HG03060 (cell line): ENCODE measurements around the gene LRRC31.

ENCODE experiments used
- ATAC-seq: cut with Tn5 transposase; IDR thresholded peaks from one replicate; pipeline ENCODE4 v1.9.1; 2021; ENCODE audit warnings: low read depth, moderate number of reproducible peaks; ENCODE audit not compliant: unreplicated experiment

LRRC31 gene

GRCh38 chr3:169869484-169870220, at the start of gene LRRC31:
TSS of gene LRRC31 (minus strand) at chr3:169869935. CDS start at chr3:169869807, 128 bp downstream.
- ATAC-seq, result no peak

DNA sequence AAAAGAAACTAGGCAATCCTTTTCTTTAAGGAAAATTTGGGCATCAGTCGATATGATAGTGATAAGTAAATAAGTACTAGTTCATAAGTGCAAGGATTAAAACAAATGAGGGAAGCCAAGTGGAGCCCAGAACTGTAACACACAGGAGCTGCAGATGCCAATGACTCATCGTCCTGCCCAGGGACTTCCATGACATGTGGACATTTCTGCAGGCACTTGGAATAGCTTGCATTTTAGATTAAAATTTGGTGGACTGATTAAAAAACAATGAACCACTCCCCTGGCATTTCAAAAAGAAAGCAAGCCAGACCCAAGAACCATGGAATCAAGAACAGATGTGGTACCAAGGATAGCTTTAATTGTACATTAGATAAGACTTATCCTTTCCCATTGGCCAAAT, 44.6 kb upstream of the LRRC31 start:
- no peak for ATAC-seq

DNA sequence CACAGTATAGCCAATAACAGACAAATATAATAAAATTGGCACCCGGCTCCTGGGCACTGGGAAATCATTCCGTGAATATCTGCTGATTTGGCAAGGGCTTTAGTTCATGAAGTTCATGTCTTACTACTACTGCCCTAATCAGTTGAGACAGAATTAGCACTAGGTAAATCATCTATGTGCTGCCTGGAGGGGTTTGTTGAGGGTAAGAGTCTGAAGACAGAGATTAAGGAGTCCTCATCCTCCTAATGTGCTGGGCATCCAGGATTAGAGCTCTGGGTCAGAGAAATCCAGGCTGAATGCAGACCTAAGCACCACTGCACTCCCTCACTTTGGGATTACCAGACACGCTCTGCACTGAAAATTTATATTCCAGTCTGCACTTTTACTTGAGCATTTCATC, 43.6 kb upstream of the LRRC31 start:
- no peak for ATAC-seq

DNA sequence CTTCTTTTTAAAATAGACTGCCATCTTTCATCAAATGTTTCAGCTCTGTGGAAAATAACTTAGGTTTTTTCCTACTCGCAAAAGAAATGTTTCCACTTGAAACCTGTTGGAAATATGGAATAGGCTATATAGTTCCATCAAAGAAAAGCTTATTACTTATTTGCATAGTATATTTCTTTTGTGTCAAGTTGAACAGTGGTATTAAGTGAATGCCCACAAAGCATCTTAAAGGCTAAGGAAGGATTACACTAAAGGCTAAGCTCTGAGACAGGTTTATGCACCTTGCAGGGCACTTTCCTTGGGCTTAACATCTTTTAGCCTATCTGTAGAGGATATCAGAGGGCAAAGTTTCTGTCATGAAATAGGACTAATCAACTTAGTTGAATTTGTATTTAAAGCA, 41.5 kb upstream of the LRRC31 start, which contains the start of gene SAMD7:
TSS of gene SAMD7 (plus strand) at position 301 of the 400 bp plus-strand sequence. CDS start 7,927 bp downstream, outside the sequence.
- ATAC-seq, result no peak

DNA sequence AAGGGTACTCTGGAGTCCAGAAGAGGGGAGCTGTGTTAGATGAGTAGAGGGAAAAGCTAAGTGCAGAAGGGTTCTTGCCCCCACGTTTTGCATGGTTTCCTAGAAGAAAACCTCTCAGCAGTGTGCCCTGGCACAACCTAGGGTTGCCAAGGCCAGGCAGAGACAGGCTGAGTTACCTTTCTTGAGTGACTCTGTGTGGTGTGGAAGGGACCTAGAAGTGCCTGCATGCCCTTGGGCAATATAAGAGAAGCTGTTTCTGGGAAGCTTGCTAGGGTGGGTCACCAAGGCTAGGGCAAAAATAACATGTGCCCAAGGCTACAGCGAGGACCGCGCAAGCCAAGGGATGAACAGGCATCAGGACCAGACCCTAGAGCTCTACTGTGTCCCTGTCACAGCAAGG, 38.2 kb upstream of the LRRC31 start:
- no peak for ATAC-seq

DNA sequence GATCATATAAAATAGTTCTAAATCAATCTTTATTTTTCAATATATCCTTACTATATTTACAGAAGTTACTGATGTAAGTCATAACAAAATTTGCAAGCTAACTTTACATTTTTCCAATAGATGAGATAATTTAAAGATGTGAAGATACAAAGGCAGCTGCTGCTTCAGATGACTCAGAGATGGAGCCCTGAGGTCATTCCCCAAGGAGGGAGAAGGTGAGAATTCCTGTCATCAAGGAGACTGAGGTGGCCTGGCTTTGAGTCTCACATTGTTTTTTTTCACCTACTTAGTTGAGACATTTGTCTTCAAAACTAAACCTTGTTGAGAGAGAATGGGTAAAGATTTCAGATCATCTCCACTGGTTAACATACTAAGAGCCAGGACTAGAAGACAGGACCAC, 37.7 kb upstream of the LRRC31 start:
- ATAC-seq, result no peak

GRCh38 chr3:169905404-169905803, 35.7 kb upstream of the LRRC31 start:
- ATAC-seq, result no peak

DNA sequence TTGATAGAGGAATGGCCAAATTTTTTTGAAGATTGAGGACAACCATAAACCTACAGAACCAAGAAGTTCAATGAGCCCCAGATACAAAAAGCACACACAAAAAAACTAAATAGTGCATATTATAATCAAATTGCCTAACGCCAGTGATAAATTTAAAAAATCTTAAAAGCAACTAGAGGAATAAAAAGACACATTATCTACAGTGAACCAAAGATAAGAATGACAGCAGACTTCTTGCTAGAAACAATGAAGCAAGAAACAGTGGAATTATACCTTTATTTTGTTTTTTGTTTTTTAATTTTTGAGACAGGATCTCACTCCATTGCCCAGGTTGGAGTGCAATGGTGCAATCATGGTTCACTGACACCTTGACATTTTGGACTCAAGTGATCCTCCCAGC, 31.7 kb upstream of the LRRC31 start:
- ATAC-seq, result no peak

GRCh38 chr3:169897284-169897683, 27.5 kb upstream of the LRRC31 start:
- ATAC-seq, result no peak

- no peak for ATAC-seq
These were observed 25.3 kb upstream of the LRRC31 start for GRCh38 chr3:169895072-169895471.

DNA sequence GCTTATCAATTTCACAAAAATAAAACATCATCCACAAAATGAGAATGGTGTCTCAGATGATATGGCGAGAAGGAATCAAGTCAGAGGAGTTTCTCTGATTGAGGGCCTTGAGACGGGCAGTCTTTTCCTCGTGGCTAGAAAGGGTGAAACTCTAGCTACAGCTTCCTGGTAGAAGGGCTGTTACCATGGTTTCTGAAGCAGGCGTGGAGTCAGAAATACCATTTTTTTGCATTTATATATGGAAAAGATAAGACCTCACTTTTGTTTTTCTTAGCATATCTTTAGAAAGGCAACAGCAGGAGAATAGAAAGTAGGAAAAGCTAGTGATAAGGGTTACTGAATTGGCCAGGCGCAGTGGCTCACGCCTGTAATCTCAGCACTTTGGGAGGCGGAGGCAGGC, 24.4 kb upstream of the LRRC31 start:
- ATAC-seq, result no peak

DNA sequence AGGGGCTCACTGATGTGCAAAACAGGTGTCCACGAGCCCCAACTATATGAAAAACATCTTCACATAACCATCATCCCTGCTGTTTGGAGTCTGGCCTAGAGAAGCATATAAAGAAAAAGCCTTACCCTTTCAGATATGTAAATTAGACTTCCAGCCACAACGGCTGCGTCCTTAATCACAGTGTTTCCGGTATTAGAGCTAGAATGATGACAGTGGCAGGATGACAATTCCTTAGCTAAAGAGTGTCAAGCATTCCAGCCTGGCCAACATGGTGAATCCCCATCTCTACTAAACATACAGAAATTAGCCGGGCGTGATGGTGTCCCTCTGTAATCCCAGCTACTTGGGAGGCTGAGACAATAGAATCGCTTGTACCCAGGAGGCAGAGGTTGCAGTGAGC, 22.2 kb upstream of the LRRC31 start:
- no peak for ATAC-seq

DNA sequence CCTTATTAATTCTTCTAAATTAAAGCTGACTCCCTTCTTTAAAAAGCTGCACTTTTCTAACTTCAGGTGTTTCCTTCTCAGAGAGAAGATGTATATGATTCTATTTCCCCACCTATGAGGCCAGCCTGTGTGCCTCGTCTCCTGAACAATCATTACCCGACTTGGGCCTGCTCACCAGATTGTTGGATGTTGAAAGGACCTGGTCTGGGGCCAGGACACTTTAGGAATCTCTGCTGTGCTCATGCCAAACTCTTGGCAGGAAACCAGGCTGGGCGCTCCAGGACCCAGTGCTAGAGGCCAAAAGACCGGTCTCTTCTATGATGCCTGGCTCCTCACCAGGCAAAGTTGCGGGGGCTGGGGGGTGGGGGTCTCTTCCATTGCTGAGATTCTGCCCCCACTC, 16.9 kb upstream of the LRRC31 start:
- no peak for ATAC-seq

- no peak for ATAC-seq
These were observed 11.0 kb upstream of the LRRC31 start for GRCh38 chr3:169880576-169881250.

DNA sequence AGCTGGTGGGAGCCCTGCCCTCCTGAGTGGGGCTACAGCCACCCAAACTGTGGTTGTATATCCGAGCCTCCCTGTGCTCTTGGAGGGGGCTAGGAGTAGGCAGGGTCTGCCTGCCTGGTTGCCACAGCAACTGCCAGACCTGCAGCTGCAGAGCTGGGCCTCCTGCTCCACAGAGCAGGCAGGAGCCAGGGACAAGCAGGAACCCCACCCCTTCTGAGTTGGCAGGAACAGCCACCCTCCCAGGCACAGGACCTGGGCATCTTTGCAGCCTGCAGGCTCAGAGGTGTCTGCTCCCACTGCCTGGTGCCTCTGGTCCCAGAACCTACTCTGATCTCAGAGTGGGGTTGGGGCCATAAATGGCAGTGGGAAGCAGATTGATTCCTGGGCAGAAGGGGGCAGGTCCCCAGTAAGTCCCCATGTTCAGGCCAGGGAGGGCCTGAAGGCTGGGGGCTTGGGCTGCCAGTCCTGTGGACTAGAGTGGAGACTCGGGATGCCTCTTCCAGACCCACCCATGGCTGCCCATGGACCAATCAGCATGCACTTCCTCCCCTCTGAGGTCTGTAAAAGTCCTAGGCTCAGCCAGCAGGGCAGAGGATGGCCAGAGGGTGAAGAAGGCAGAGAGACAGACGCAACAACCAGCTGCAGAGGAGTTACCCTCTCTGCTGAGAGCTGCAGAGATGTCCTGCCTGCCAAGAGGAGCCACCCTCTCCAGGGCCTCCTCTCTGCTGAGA, 10.3 kb upstream of the LRRC31 start:
- ATAC-seq, result no peak

- ATAC-seq, result no peak
These were observed 9.3 kb upstream of the LRRC31 start for GRCh38 chr3:169879013-169879557.

GRCh38 chr3:169871129-169871886, 1.6 kb upstream of the LRRC31 start:
- no peak for ATAC-seq

GRCh38 chr3:169868369-169868768, 1.4 kb downstream of the LRRC31 start:
- no peak for ATAC-seq

DNA sequence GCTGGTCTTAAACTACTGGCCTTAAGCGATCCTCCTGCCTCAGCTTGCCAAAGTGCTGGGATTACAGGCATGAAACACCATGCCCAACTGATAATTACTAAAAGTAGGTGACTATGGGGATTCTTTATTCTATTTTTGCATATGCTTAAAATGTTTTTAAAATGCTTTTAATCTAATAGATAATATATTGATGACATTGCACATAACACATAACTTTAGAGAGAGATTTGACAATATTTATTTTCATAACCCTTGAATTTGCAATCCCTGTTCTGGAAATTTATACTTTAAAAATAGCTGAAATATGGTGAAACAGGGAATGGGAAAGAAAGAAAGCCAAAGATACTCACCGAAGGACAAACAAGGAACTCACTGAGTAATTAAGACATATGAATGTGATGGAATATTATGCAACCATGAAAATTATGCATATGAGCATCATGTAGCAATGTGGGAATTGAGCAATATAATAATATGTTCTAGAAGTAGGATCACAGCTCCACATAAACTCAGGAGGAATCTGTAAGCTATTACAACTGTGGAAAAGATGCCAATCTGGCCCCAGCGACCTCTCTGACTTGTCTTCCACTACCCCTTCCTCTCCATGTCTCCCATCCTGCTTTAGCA, 2.0 kb downstream of the LRRC31 start:
- no peak for ATAC-seq

- ATAC-seq, result no peak
These were observed 4.5 kb downstream of the LRRC31 start for GRCh38 chr3:169865176-169865767.
